Measurements from ENCODE around the gene SLC27A6. TPM values are rescaled to one million over a fixed set of nuclear protein-coding genes. Genes with fewer than 3 reads are reported as not detected.
"Not testable (repeated sequence)": the region's sequence is repeated elsewhere in the genome, so short reads cannot be mapped to it uniquely, and the experiment has no call there.

SLC27A6 gene, protein sequence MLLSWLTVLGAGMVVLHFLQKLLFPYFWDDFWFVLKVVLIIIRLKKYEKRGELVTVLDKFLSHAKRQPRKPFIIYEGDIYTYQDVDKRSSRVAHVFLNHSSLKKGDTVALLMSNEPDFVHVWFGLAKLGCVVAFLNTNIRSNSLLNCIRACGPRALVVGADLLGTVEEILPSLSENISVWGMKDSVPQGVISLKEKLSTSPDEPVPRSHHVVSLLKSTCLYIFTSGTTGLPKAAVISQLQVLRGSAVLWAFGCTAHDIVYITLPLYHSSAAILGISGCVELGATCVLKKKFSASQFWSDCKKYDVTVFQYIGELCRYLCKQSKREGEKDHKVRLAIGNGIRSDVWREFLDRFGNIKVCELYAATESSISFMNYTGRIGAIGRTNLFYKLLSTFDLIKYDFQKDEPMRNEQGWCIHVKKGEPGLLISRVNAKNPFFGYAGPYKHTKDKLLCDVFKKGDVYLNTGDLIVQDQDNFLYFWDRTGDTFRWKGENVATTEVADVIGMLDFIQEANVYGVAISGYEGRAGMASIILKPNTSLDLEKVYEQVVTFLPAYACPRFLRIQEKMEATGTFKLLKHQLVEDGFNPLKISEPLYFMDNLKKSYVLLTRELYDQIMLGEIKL
- not detected in 2 replicates for total RNA-seq (2014; rRNA removed; shearing (Covaris generic))
- not detected in 2 replicates for polyA plus RNA-seq (2015; cell fraction: cytosol; rRNA removed)
- polyA plus RNA-seq (2015; cell fraction: nucleus; rRNA removed): not detected in 2 replicates

DNA sequence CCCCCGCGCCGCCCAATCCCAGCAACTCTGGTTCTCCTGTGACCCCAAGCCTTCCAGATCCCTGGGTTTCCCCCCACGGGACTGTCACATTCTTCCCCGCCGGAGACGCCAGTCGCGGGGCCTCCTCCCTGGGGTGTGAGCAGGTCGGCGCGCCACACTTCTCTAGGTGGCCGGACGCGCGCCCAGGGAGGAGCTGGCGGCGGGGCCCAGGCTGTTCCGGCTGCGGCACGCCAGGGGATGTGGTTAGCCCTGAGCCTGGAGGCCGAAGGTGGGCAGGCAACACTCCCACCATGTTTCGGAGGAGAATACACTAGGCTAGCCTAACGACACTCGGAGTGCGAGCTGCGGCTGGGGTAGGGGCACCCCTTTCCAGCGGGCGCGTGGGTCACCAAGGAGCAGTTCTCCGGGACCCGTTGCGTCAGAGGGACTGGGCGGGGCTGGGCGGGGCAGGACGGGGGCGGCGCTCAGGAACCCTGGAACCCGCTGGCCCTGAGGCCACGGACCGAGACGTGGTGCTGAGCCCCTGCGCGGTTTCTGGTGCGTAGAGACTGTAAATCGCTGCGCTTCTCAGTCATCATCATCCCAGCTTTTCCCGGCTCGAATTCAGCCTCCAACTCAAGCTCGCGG is at the start of gene SLC27A6:
Gene SLC27A6, plus strand, starts transcription at position 478 of the 627 bp plus-strand sequence. CDS start 650 bp downstream, outside the sequence.
- no peak for DNase-seq (ENCODE audit: low read depth, low spot score)
- in situ Hi-C loops (cut with HindIII; ENCODE audit: low pct_unique_long_range_greater_than_20kb, low sequenced_read_pairs): no loop called here

DNA sequence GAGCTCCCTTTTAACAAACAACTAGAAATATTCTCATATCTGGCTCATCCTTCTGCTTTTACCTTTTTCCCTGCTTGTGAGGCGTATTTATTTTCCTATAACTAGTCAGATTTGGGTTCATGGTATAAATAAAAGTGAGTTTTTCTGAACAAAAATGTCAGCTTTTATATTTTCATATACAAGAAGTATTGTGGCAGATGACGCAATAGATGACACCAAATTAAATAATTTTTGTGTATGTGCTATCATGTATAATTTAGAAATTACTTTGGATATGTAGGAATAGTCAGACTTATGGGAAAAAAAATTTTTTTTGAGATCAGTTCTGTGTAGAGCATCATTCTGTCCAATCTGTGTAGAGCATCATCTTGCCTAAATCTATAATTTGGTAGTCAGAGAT is 45.7 kb upstream of the SLC27A6 start:
- in situ Hi-C loops (cut with HindIII; ENCODE audit: low pct_unique_long_range_greater_than_20kb, low sequenced_read_pairs): no loop called here
- DNase-seq (ENCODE audit: low read depth, low spot score): no peak

DNA sequence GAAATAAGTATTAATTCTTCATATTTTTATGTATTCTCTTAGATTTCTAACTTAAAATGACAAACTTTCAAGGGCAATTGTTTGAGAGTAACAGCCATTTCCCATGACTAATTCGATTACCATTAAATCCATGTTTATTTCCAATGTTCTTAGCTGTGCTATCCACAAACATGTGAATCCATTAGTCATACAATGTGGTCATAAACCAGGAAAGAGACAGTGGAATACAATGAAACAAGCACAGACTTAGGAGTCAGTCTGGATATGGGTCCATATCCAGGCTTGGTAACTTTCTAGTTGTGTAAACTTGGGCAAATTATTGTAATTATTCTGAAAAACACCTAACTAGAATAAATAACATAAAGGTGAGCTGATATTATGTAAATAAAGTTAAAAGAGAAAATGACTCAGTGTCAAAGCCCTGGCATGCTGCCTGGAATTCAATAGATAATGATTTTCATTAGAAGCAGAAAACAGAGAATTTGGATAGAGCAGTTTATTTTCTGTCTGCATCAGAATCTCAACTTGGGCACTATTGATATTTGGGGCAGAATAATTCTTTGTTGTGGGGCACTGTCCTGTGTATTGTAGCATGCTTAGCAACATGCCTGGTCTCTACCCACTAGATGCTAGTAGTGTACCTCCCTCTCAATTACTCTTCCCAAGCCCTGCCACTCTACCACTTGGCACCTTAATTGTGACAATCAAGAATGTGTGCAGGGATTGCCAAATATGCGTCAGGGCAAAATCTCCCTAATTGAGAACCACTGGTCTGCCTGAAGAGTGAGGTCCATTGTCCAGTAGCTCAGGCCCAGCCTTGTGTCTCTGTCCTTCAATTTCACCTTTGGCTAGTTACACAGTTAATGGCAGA is 44.7 kb upstream of the SLC27A6 start:
- in situ Hi-C loops (cut with HindIII; ENCODE audit: low pct_unique_long_range_greater_than_20kb, low sequenced_read_pairs): no loop called here
- DNase-seq (ENCODE audit: low read depth, low spot score): no peak

DNA sequence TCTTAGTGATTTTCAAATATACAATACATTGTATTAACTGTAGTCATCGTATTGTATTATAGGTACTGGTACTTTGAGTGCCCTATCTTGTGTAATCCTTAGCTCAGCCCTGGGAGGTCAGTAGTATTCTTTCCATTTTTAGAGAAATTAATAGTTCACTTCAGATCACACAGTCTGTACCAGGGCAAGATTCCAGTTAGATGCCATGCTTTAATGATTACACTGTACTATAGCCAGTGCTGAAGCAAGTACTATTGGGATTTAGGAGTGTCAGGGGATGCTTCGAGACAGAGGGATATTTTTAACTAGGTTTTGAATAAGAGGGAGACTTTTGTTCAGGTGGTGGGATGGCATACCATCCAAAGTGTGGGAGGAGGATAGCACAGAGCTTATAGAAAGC is 41.0 kb upstream of the SLC27A6 start:
- in situ Hi-C loops (cut with HindIII; ENCODE audit: low pct_unique_long_range_greater_than_20kb, low sequenced_read_pairs): no loop called here
- DNase-seq (ENCODE audit: low read depth, low spot score): no peak

DNA sequence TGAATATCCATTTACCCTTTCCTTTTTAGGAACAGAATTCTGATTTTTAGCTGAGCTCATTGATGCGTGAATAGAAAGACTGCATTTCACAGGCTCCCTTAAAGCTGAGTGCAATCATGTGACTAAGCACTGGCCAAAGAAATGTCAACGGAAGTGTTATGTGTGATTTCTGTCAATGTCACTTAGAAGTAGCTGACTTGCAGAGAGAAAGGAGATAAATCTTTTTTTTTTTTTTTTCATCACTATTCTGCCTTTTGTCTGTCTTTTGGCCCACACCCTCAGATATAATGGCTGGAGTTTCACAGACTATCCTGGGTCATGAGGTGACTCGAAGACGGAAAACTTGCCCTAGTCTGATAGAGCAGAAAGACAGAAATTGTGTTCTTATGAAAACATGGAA is 39.3 kb upstream of the SLC27A6 start:
- in situ Hi-C loops (cut with HindIII; ENCODE audit: low pct_unique_long_range_greater_than_20kb, low sequenced_read_pairs): no loop called here
- no peak for DNase-seq (ENCODE audit: low read depth, low spot score)

DNA sequence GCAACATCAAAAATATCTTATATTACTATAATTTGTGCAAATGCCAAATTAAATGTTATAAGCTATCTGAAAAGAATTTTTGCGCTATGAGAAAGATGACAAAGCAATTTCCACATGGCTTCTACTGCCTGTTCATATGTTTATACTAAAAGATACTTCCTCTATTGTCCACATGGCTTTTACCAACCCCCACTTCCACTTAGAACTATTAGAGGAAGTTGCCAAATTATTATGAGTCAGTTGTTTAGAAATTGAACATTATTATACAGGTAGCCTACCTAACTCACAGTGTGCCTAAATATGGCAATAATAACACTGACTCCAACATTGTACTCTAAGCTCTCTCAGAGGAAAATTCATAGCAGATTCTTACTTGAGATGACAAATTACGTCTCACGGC is 37.6 kb upstream of the SLC27A6 start:
- in situ Hi-C loops (cut with HindIII; ENCODE audit: low pct_unique_long_range_greater_than_20kb, low sequenced_read_pairs): no loop called here
- DNase-seq (ENCODE audit: low read depth, low spot score): no peak

DNA sequence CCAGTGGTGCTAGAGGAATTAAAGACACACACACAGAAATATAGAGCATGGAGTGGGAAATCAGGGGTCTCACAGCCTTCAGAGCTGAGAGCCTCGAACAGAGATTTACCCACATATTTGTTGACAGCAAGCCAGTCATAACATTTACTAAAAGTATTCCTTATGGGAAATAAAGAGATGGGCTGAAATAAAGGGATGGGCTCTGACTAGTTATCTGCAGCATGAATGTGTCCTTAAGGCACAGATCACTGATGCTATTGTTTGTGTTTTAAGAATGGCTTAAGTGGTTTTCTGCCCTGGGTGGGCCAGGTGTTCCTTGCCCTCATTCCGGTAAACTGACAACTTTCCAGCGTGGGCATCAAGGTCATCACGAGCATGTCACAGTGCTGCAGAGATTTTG is 33.1 kb upstream of the SLC27A6 start:
- in situ Hi-C loops (cut with HindIII; ENCODE audit: low pct_unique_long_range_greater_than_20kb, low sequenced_read_pairs); DNase-seq (ENCODE audit: low read depth, low spot score): not testable (repeated sequence)

DNA sequence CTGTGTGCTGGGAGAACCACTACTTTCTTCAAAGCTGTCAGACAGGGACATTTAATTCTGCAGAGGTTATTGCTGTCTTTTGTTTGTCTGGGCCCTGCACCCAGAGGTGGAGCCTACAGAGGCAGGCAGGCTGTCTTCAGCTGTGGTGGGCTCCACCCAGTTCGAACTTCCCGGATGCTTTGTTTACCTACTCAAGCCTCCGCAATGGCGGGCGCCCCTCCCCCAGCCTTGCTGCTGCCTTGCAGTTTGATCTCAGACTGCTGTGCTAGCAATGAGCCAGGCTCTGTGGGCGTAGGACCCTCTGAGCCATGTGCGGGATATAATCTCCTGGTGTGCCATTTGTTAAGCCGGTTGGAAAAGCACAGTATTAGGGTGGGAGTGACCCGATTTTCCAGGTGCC is 22.2 kb upstream of the SLC27A6 start:
- in situ Hi-C loops (cut with HindIII; ENCODE audit: low pct_unique_long_range_greater_than_20kb, low sequenced_read_pairs); DNase-seq (ENCODE audit: low read depth, low spot score): not testable (repeated sequence)

DNA sequence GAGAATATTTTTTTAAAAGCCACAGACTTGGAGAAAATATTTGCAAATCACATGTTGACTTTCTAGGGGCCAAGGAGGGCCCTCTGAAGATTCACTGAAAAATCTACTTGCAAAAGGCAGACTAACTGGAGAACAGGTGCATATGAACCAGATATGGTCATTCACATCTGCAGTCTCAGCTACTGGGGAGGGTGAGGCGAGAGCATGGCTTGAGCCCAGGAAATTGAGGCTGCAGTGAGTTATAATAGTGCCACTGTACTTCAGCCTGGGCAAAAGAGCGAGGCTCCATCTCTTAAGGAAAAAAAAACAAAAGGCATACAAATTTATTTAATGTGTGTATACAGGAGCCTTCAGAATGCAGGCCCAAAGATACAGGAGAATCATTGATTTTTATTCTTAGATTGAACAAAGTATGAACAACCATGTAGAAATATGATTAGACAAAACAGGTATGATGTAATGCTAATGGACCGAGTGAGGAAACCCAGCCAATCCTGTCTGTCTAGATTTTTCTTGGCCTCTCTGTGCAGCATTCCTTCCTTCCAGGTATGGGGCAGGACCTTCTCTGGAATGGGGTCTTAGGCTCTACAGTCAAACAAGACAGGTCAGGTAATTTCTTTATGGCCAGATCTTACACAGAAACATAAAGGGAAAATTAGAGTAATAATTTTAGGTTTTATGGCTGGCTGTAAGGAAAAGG is 15.3 kb upstream of the SLC27A6 start:
- DNase-seq (ENCODE audit: low read depth, low spot score): no peak
- in situ Hi-C loops (cut with HindIII; ENCODE audit: low pct_unique_long_range_greater_than_20kb, low sequenced_read_pairs): no loop called here

DNA sequence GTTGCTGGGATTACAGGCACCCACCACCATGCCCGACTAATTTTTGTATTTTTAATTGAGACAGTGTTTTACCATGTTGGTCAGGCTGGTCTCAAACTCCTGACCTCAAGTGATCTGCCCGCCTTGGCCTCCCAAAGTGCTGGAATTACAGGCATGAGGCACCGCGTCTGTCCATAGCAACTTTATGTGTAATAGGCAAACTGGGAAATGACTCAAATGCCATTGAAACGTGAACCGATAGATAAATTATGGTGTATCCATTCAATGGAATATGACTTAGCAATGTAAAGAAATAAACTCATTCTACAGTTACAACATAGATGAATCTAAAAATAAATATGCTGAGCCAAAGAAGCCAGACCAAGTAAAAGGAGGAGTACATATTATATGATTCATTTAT is 14.0 kb upstream of the SLC27A6 start:
- in situ Hi-C loops (cut with HindIII; ENCODE audit: low pct_unique_long_range_greater_than_20kb, low sequenced_read_pairs); DNase-seq (ENCODE audit: low read depth, low spot score): not testable (repeated sequence)

DNA sequence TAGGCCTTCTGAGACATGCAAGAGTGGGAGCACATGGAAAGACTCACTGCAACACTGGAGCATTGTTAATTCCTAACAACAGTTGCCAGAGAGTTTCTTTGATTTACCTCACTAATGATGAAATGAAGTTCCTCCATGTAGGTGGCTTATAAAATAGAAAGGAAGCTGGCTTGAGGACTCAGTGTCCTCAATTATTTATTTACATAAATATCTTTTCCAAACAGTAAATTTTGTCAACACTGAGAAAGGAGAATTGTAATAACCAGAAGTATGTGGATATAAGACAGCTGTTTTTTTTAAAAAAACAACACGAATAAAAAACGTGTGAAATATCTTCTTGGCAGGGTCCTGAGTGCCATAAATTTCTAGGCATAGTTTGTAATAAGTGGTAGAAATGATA is 9.1 kb upstream of the SLC27A6 start:
- in situ Hi-C loops (cut with HindIII; ENCODE audit: low pct_unique_long_range_greater_than_20kb, low sequenced_read_pairs): no loop called here
- no peak for DNase-seq (ENCODE audit: low read depth, low spot score)

DNA sequence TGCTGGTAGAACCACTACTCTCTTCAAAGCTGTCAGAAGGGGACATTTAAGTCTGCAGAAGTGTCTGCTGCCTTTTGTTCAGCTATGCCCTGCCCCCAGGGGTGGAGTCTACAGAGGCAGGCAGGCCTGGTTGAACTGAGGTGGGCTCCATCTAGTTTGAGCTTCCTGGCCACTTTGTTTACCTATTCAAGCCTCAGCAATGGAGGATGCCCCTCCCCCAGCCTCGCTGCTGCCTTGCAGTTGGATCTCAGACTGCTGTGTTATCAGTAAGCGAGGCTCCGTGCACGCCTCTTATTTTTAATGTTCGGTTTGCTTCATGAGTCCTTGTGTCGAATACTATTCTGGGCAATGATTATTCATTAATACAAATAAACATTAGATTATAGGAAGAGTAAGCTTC is 3.1 kb upstream of the SLC27A6 start:
- DNase-seq (ENCODE audit: low read depth, low spot score): no peak
- in situ Hi-C loops (cut with HindIII; ENCODE audit: low pct_unique_long_range_greater_than_20kb, low sequenced_read_pairs): no loop called here

DNA sequence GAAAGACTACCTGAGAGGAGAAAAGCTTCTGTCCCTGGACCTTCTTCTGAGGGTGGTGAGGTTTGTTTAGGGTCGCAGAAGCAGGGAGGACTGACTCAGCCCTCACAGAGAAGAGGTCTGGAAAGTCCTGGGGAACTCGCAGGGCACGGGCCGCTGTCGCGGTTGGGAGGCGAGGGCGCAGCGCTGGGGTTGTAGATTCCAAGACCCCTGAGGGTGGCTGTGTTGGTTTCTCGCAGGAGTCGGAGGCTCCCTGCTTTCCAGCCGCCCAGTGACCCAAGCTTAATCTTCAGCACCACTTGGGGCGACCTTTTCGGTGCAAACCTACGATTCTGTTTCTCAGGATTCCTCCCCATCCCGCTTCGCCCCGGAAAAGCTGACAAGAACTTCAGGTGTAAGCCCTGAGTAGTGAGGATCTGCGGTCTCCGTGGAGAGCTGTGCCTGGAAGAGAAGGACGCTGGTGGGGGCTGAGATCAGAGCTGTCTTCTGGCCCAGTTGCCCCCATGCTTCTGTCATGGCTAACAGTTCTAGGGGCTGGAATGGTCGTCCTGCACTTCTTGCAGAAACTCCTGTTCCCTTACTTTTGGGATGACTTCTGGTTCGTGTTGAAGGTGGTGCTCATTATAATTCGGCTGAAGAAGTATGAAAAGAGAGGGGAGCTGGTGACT is 482 bp downstream of the SLC27A6 start:
- DNase-seq (ENCODE audit: low read depth, low spot score): no peak
- in situ Hi-C loops (cut with HindIII; ENCODE audit: low pct_unique_long_range_greater_than_20kb, low sequenced_read_pairs): no loop called here

DNA sequence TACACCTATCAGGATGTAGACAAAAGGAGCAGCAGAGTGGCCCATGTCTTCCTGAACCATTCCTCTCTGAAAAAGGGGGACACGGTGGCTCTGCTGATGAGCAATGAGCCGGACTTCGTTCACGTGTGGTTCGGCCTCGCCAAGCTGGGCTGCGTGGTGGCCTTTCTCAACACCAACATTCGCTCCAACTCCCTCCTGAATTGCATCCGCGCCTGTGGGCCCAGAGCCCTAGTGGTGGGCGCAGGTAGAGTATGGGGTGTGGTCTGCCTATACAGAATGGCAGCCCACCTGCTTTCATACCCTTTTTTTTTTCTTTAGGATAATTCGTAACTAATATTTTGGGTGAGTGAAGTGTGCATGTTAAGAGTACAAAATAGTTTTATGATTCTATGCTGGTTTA is 1.1 kb downstream of the SLC27A6 start:
- in situ Hi-C loops (cut with HindIII; ENCODE audit: low pct_unique_long_range_greater_than_20kb, low sequenced_read_pairs): no loop called here
- no peak for DNase-seq (ENCODE audit: low read depth, low spot score)

DNA sequence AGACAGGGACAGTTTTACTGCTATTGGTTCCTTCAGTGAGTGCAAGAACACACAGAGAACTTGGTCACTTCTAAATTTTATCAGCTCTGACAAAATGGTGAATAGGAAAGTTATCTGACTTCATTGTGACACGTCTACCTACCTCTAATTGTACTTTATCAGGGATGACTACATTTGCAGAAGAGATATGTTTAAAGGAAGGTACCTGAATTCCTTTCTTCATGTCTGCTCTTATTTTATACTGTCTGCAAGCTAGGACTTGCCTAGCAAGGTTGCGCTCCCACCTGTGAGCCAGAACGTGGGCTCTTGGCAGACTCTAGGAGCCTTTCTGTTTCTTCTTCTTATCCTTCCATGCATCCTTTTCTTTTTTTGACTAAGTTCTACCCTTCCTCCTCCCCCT is 1.6 kb downstream of the SLC27A6 start:
- in situ Hi-C loops (cut with HindIII; ENCODE audit: low pct_unique_long_range_greater_than_20kb, low sequenced_read_pairs): no loop called here
- no peak for DNase-seq (ENCODE audit: low read depth, low spot score)

DNA sequence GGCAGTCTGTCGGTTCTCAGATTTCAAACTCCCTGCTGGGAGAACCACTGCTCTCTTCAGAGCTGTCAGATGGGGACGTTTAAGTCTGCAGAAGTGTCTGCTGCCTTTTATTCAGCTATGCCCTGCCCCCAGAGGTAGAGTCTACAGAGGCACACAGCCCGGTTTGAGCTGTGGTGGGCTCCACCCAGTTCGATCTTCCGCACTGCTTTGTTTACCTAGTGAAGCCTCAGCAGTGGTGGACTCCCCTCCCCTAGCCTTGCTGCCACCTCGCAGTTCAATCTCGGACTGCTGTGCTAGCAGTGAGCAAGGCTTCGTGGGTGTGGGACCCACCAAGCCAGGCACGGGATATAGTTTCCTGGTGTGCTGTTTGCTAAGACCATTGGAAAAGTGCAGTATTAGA is 8.0 kb downstream of the SLC27A6 start:
- DNase-seq (ENCODE audit: low read depth, low spot score): no peak
- in situ Hi-C loops (cut with HindIII; ENCODE audit: low pct_unique_long_range_greater_than_20kb, low sequenced_read_pairs): no loop called here

DNA sequence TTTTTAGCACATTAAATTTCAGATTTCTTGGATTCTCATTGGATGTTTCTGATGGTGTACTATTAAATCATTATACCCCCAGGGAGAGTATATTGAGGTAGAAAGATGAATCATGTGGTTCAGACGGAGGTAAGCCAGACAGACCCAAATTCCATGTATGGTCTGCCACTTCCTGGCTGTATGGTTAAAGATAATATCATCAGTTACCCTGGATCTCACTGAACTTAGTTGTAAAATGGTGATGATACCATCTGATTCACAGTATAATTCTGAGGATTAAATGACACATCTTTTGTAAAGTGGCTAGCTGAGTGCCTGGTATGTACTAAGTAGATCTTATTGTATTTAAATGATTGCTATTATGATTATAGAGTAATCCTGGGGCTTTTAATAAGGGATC is 9.3 kb downstream of the SLC27A6 start:
- in situ Hi-C loops (cut with HindIII; ENCODE audit: low pct_unique_long_range_greater_than_20kb, low sequenced_read_pairs): no loop called here
- no peak for DNase-seq (ENCODE audit: low read depth, low spot score)
